Stimulated activated CD8-positive, alpha-beta memory T cell treated with anti-CD3 and anti-CD28 coated beads, Interleukin-15, amount 100 ng/mL, for 24 hours (primary cell): ENCODE measurements around the gene OR51B5.
"Not testable (repeated sequence)": the region's sequence is repeated elsewhere in the genome, so short reads cannot be mapped to it uniquely, and the experiment has no call there.

Experiments
- DNase-seq: peaks from one replicate; pipeline ENCODE4 v3.0.0-alpha.2; 2020; ENCODE audit warnings: low read depth

The OR51B5 gene

GRCh38 chr11:5343474-5344335, at the start of gene OR51B5:
Gene OR51B5, minus strand, starts transcription at chr11:5343524. Its CDS starts 0 bp downstream, at chr11:5343524.
- DNase-seq = no peak

- DNase-seq = no peak
These were observed 46.9 kb upstream of the OR51B5 start for GRCh38 chr11:5390210-5390609.

GRCh38 chr11:5384335-5384734, 41.0 kb upstream of the OR51B5 start:
- DNase-seq = no peak

GRCh38 chr11:5383576-5383975, 40.3 kb upstream of the OR51B5 start, which contains the start of gene OR51M1:
Gene OR51M1, plus strand, starts transcription at chr11:5383812. Its CDS starts 5,587 bp downstream, at chr11:5389399.
- no peak for DNase-seq

GRCh38 chr11:5380740-5381342, 37.5 kb upstream of the OR51B5 start:
- no peak for DNase-seq

- DNase-seq = no peak
These were observed 26.5 kb upstream of the OR51B5 start for GRCh38 chr11:5369789-5370188.

GRCh38 chr11:5368502-5369043, 25.2 kb upstream of the OR51B5 start:
- DNase-seq = no peak

GRCh38 chr11:5367448-5368074, 24.2 kb upstream of the OR51B5 start:
- no peak for DNase-seq

GRCh38 chr11:5366856-5367255, 23.5 kb upstream of the OR51B5 start:
- no peak for DNase-seq

GRCh38 chr11:5366365-5366764, 23.0 kb upstream of the OR51B5 start:
- DNase-seq = not testable (repeated sequence)

GRCh38 chr11:5364214-5364613, 20.9 kb upstream of the OR51B5 start:
- DNase-seq = no peak

GRCh38 chr11:5363679-5364078, 20.4 kb upstream of the OR51B5 start:
- no peak for DNase-seq

- no peak for DNase-seq
These were observed 18.8 kb upstream of the OR51B5 start for GRCh38 chr11:5362017-5362625.

- DNase-seq = not testable (repeated sequence)
These were observed 12.7 kb upstream of the OR51B5 start for GRCh38 chr11:5356031-5356430.

- DNase-seq = no peak
These were observed 7.9 kb upstream of the OR51B5 start, which contains the start of gene OR51B6 for GRCh38 chr11:5351208-5351607. Gene OR51B6, plus strand, starts transcription at chr11:5351508. Its CDS starts 0 bp downstream, at chr11:5351508.

- DNase-seq = no peak
These were observed 6.2 kb upstream of the OR51B5 start for GRCh38 chr11:5349550-5349949.

- DNase-seq = no peak
These were observed 5.3 kb upstream of the OR51B5 start for GRCh38 chr11:5348551-5349194.

GRCh38 chr11:5345831-5346230, 2.5 kb upstream of the OR51B5 start:
- no peak for DNase-seq

GRCh38 chr11:5339771-5340322, 3.5 kb downstream of the OR51B5 start:
- DNase-seq = no peak

GRCh38 chr11:5337253-5337652, 6.1 kb downstream of the OR51B5 start:
- DNase-seq = not testable (repeated sequence)

GRCh38 chr11:5336331-5336730, 7.0 kb downstream of the OR51B5 start:
- no peak for DNase-seq
